SK-MEL-5 (cell line): Measurements from ENCODE around the gene NOD1. TPM values are rescaled to one million over a fixed set of nuclear protein-coding genes. Genes with fewer than 3 reads are reported as not detected.
"Not testable (repeated sequence)": the region's sequence is repeated elsewhere in the genome, so short reads cannot be mapped to it uniquely, and the experiment has no call there.

ENCODE experiments used
- DNase-seq: peaks from one replicate; pipeline ENCODE4 v3.0.0-alpha.2; 2016; ENCODE audit warnings: low read depth, low spot score
- in situ Hi-C: cut with HindIII; loops from 2 replicates; pipeline ENCODE4 v1.10.0; 2016; ENCODE audit warnings: low sequenced_read_pairs, high pct_unique_total_duplicates, low pct_unique_long_range_greater_than_20kb
- total RNA-seq: library from RNA; depleted of rRNA; stranded (reverse); fragments of >200 nt; shearing (Covaris generic); gene quantifications from 2 replicates; pipeline ENCODE4 v1.2.3, GENCODE V29; 2014

The NOD1 gene
- total RNA-seq, 1 experiment from 2014 or later, result 8.6 TPM

GRCh38 chr7:30411173-30411572 lies 67.4 kb downstream of the NOD1 start:
- DNase-seq, result no peak
- in situ Hi-C loops, result no loop called here

GRCh38 chr7:30406664-30407425 lies 71.7 kb downstream of the NOD1 start:
- in situ Hi-C loops, result no loop called here
- no peak for DNase-seq

GRCh38 chr7:30405179-30405578 lies 73.4 kb downstream of the NOD1 start:
- DNase-seq, result no peak
- in situ Hi-C loops, result no loop called here

- in situ Hi-C loops, result no loop called here
- DNase-seq, result no peak
These were observed 75.1 kb downstream of the NOD1 start for GRCh38 chr7:30403477-30403876.

GRCh38 chr7:30396389-30396788 lies 82.2 kb downstream of the NOD1 start:
- in situ Hi-C loops, result no loop called here
- peak; percentile 31 for DNase-seq

- in situ Hi-C loops, result no loop called here
- DNase-seq, result no peak
These were observed 82.9 kb downstream of the NOD1 start for GRCh38 chr7:30395676-30396075.

GRCh38 chr7:30391806-30392205 lies 86.8 kb downstream of the NOD1 start:
- in situ Hi-C loops, result no loop called here
- no peak for DNase-seq

- in situ Hi-C loops, result no loop called here
- no peak for DNase-seq
These were observed 87.6 kb downstream of the NOD1 start for GRCh38 chr7:30390736-30391636.

GRCh38 chr7:30389791-30390190 lies 88.8 kb downstream of the NOD1 start:
- DNase-seq, result no peak
- in situ Hi-C loops, result no loop called here

GRCh38 chr7:30382607-30383006 lies 96.0 kb downstream of the NOD1 start:
- DNase-seq, result no peak
- in situ Hi-C loops, result no loop called here

GRCh38 chr7:30380824-30381223 lies 97.8 kb downstream of the NOD1 start:
- DNase-seq, in situ Hi-C loops: not testable (repeated sequence)

GRCh38 chr7:30380294-30380693 lies 98.3 kb downstream of the NOD1 start:
- DNase-seq, result no peak

GRCh38 chr7:30379741-30380140 lies 98.8 kb downstream of the NOD1 start:
- in situ Hi-C loops, result no loop called here
- DNase-seq, result no peak

More at GRCh38 chr7:30380294-30380693, 98.3 kb downstream of the NOD1 start:
- in situ Hi-C loops, result no loop called here

- DNase-seq, result no peak
These were observed 99.5 kb downstream of the NOD1 start for GRCh38 chr7:30379131-30379530.

GRCh38 chr7:30378275-30378674 lies 100.3 kb downstream of the NOD1 start:
- in situ Hi-C loops, result no loop called here
- no peak for DNase-seq

More at GRCh38 chr7:30379131-30379530, 99.5 kb downstream of the NOD1 start:
- in situ Hi-C loops, result no loop called here
